ENCODE measurements around the gene TBXAS1.

Gene TBXAS1

GRCh38 chr7:140028311-140028710 is 199.2 kb downstream of the TBXAS1 start:
- DNase-seq, result no peak

- no peak for DNase-seq
Observed at GRCh38 chr7:140029072-140029471, 200.0 kb downstream of the TBXAS1 start.

GRCh38 chr7:140031364-140031763 is 202.3 kb downstream of the TBXAS1 start:
- DNase-seq, result no peak

GRCh38 chr7:140033036-140033435 is 204.0 kb downstream of the TBXAS1 start:
- DNase-seq, result no peak

GRCh38 chr7:140033779-140034363 is 204.8 kb downstream of the TBXAS1 start:
- no peak for DNase-seq

GRCh38 chr7:140034421-140034820 is 205.4 kb downstream of the TBXAS1 start:
- DNase-seq, result no peak

- no peak for DNase-seq
Observed at GRCh38 chr7:140035400-140036223, 206.5 kb downstream of the TBXAS1 start.

- DNase-seq, result no peak
Observed at GRCh38 chr7:140036224-140036962, 207.3 kb downstream of the TBXAS1 start.

- no peak for DNase-seq
Observed at GRCh38 chr7:140039066-140039465, 210.0 kb downstream of the TBXAS1 start.

GRCh38 chr7:140039896-140040295 is 210.8 kb downstream of the TBXAS1 start:
- no peak for DNase-seq

GRCh38 chr7:140041659-140042385 is 212.8 kb downstream of the TBXAS1 start:
- no peak for DNase-seq

- DNase-seq, result no peak
Observed at GRCh38 chr7:140042386-140042670, 213.3 kb downstream of the TBXAS1 start.

- no peak for DNase-seq
Observed at GRCh38 chr7:140044251-140044650, 215.2 kb downstream of the TBXAS1 start.

GRCh38 chr7:140045697-140046096 is 216.6 kb downstream of the TBXAS1 start:
- DNase-seq, result no peak

- no peak for DNase-seq
Observed at GRCh38 chr7:140047197-140047596, 218.1 kb downstream of the TBXAS1 start.

GRCh38 chr7:140048138-140048537 is 219.1 kb downstream of the TBXAS1 start:
- DNase-seq, result no peak

GRCh38 chr7:140048989-140049338 is 219.9 kb downstream of the TBXAS1 start:
- DNase-seq, result no peak

GRCh38 chr7:140049339-140050024 is 220.4 kb downstream of the TBXAS1 start:
- DNase-seq, result no peak

- DNase-seq, result no peak
Observed at GRCh38 chr7:140050100-140050499, 221.0 kb downstream of the TBXAS1 start.

GRCh38 chr7:140051820-140052219 is 222.8 kb downstream of the TBXAS1 start:
- DNase-seq, result no peak

- no peak for DNase-seq
Observed at GRCh38 chr7:140053812-140054539, 224.9 kb downstream of the TBXAS1 start.

- DNase-seq, result no peak
Observed at GRCh38 chr7:140054751-140055150, 225.7 kb downstream of the TBXAS1 start.
